Endothelial cell (in vitro differentiated cells): Measurements from ENCODE around the gene CERS5. TPM values are rescaled to one million over a fixed set of nuclear protein-coding genes. Genes with fewer than 3 reads are reported as not detected.

ENCODE experiments used
- DNase-seq: peaks from one replicate; pipeline ENCODE4 v3.0.0; 2021; ENCODE audit warnings: low spot score
- H3K27ac Mint-ChIP-seq: one replicate; pipeline ENCODE4 v1.8.0; 2021; ENCODE audit warnings: mixed read lengths, inconsistent platforms; ENCODE audit not compliant: unreplicated experiment
- H3K27me3 Mint-ChIP-seq: one replicate; pipeline ENCODE4 v1.8.0; 2021; ENCODE audit warnings: mild to moderate bottlenecking, moderate library complexity, mixed read lengths, inconsistent platforms; ENCODE audit not compliant: unreplicated experiment
- H3K36me3 Mint-ChIP-seq: one replicate; pipeline ENCODE4 v1.8.0; 2021; ENCODE audit warnings: mild to moderate bottlenecking, low read depth, mixed read lengths, inconsistent platforms; ENCODE audit not compliant: unreplicated experiment
- H3K4me1 Mint-ChIP-seq: one replicate; pipeline ENCODE4 v1.8.0; 2021; ENCODE audit warnings: mild to moderate bottlenecking, mixed read lengths, inconsistent platforms; ENCODE audit not compliant: unreplicated experiment
- H3K4me3 Mint-ChIP-seq: one replicate; pipeline ENCODE4 v1.8.0; 2021; ENCODE audit warnings: mild to moderate bottlenecking, mixed read lengths, inconsistent platforms; ENCODE audit not compliant: unreplicated experiment
- H3K9me3 Mint-ChIP-seq: one replicate; pipeline ENCODE4 v1.8.0; 2021; ENCODE audit warnings: mixed read lengths, inconsistent platforms; ENCODE audit not compliant: unreplicated experiment
- long read RNA-seq: library from polyadenylated mRNA; unstranded; transcript quantifications from one replicate; pipeline ENCODE4 v2.0.0, GENCODE V29; 2020; ENCODE audit not compliant: unreplicated experiment
- total RNA-seq: library from RNA; stranded (reverse); fragmentation: NEBNext Ultra II Directional; extraction: Animal tissue kit (Norgen Biotek cat#: 25700); gene quantifications from one replicate; pipeline ENCODE4 v1.2.1, GENCODE V29; 2021; ENCODE audit not compliant: unreplicated experiment
- TF ChIP-seq, protein P1 (sequence below): fragments of 200-600 bp; sonication (generic); IDR thresholded peaks from one replicate; pipeline ENCODE4 v1.5.0; 2021; ENCODE audit warnings: antibody characterized with exemption; ENCODE audit not compliant: unreplicated experiment

The CERS5 gene, protein sequence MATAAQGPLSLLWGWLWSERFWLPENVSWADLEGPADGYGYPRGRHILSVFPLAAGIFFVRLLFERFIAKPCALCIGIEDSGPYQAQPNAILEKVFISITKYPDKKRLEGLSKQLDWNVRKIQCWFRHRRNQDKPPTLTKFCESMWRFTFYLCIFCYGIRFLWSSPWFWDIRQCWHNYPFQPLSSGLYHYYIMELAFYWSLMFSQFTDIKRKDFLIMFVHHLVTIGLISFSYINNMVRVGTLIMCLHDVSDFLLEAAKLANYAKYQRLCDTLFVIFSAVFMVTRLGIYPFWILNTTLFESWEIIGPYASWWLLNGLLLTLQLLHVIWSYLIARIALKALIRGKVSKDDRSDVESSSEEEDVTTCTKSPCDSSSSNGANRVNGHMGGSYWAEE
- total RNA-seq, result 61.7 TPM
- long read RNA-seq, transcript CERS5-201 (10 exons, 2,051 nt), result major isoform, 34 of 49 reads
- long read RNA-seq, partial matches to known transcripts, result 1 of 49 reads
- long read RNA-seq, other reads (novel, unspliced or antisense), result 13 of 49 reads

DNA sequence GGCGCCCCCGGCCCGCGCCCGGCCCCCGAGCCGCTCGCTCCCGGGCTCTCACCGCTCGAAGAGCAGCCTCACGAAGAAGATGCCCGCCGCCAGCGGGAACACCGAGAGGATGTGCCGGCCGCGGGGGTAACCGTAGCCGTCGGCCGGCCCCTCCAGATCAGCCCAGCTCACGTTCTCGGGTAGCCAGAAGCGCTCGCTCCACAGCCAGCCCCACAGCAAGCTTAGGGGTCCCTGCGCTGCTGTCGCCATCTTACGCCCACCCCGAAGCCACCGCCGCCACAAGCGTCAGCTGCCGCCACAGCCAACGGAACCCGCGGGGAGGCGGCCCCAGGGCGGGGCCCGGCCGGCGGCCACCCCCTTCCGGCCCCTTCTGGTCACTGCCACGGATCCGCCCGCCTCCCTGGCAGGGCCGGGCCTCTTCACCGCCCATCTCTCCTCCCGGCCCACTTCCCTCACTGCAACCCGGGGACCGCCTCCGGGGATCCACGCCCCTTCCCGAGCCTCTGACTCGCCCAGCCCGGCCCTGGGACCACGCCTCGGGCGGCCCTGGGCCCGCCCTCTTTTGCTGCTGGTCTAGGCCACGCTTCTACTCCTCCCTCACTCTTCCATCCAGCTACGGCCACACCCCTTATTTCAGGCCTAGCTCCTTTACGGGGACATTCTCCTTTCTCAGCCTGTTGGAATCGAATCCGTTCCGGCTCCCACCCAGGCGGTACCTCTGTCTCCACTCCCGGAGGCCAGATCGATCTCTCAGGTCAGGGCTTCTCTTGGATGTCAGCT lies at the start of gene CERS5:
TSS of gene CERS5 (minus strand) at position 321 of the 780 bp plus-strand sequence. CDS start at position 249, 72 bp downstream.
- H3K4me1 Mint-ChIP-seq, result peaks cover 18% of the 10 kb centered on the region
- peaks cover 11% of the 10 kb centered on the region for H3K27me3 Mint-ChIP-seq

DNA sequence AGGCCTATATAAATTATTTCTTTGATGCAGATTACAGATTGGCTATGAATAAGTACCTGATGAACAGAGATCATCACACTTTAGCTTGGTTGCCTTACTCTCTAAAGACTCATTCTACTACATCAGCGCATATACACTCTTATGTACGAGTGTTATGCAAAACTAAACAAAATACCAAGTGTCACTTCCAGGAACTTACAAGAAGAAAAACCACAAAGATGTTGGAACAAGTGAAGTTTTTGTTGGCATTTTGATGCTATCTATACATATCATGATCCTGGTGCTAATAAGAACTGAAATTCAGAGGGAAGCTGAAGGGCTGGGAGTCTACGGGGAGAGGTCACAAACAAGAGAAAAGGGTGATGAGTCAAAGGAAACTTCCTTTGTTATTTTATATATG lies 47.9 kb upstream of the CERS5 start:
- Mint-ChIP-seq H3K36me3 (no peaks in the 10 kb centered on the region), H3K27ac (no peak overlapping the region), H3K27me3 (no peaks in the 10 kb centered on the region), H3K9me3 (no peaks in the 10 kb centered on the region), H3K4me1 (peaks cover 5% of the 10 kb centered on the region), H3K4me3 (no peak overlapping the region)
- DNase-seq, result no peak
- TF ChIP-seq, protein P1, sequence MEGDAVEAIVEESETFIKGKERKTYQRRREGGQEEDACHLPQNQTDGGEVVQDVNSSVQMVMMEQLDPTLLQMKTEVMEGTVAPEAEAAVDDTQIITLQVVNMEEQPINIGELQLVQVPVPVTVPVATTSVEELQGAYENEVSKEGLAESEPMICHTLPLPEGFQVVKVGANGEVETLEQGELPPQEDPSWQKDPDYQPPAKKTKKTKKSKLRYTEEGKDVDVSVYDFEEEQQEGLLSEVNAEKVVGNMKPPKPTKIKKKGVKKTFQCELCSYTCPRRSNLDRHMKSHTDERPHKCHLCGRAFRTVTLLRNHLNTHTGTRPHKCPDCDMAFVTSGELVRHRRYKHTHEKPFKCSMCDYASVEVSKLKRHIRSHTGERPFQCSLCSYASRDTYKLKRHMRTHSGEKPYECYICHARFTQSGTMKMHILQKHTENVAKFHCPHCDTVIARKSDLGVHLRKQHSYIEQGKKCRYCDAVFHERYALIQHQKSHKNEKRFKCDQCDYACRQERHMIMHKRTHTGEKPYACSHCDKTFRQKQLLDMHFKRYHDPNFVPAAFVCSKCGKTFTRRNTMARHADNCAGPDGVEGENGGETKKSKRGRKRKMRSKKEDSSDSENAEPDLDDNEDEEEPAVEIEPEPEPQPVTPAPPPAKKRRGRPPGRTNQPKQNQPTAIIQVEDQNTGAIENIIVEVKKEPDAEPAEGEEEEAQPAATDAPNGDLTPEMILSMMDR, result no peak

More for the DNA sequence above, at the start of gene CERS5:
- DNase-seq, result peak; percentile 99
- H3K27ac Mint-ChIP-seq, result peak within 1 kb of the TSS; percentile 94
- H3K9me3 Mint-ChIP-seq, result no peaks in the 10 kb centered on the region
- TF ChIP-seq, protein P1, result peak; percentile 61
- H3K4me3 Mint-ChIP-seq, result peak within 1 kb of the TSS; percentile 98
- H3K36me3 Mint-ChIP-seq, result peaks cover 4% of the 10 kb centered on the region

DNA sequence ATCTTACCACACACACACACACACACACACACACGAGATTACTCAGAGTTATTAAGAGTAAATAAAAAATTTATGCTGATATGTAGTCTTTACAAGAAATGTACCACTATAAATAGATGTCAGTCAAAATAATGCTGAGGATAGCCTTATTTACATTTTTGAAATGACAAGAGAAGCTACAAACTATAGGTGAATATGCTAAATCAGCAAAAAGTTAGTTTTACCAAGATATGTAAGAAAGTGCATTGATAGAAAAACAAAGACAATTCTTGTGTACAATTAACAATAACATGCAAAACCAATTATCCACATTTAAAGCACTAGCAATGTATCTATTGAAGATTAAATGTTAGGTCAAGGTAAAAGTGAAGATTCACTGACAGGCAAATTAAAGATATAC lies 46.8 kb upstream of the CERS5 start:
- Mint-ChIP-seq H3K36me3 (no peaks in the 10 kb centered on the region), H3K4me1 (peaks cover 5% of the 10 kb centered on the region), H3K4me3 (no peak overlapping the region), H3K27ac (no peak overlapping the region), H3K27me3 (no peaks in the 10 kb centered on the region), H3K9me3 (no peaks in the 10 kb centered on the region)
- TF ChIP-seq, protein P1, result no peak
- DNase-seq, result no peak

DNA sequence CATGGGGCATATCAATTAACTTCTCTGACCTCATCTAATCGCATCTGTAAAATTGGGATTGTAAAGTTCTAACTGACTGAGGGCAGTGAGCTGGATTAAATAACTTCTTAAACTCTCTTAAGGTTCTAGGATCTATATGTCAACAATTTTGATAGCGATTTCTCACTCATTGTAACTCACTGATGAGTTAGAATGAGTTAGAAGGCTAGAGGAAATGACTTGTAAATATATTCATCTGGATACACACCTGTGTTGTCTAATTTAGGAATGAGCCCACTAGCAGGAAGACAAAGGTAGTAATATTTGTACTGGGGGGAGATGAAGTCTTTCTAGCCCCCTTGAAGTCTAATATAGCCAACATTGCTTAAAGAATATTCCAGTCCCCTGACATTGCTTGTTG lies 46.3 kb upstream of the CERS5 start:
- Mint-ChIP-seq H3K4me1 (peaks cover 5% of the 10 kb centered on the region), H3K9me3 (no peaks in the 10 kb centered on the region), H3K36me3 (no peaks in the 10 kb centered on the region), H3K27me3 (no peaks in the 10 kb centered on the region), H3K4me3 (no peak overlapping the region), H3K27ac (no peak overlapping the region)
- no peak for DNase-seq
- TF ChIP-seq, protein P1, result no peak
